ENCODE measurements around the gene DYNC2I2. TPM values are rescaled to one million over a fixed set of nuclear protein-coding genes. Genes with fewer than 3 reads are reported as not detected.

Gene DYNC2I2
- total and polyA plus RNA-seq, 10 of the 15 experiments (the other 5 are each of a cell fraction or from before 2014, with no cell fraction given): 0.89 to 118 (median 47.9) TPM

DNA sequence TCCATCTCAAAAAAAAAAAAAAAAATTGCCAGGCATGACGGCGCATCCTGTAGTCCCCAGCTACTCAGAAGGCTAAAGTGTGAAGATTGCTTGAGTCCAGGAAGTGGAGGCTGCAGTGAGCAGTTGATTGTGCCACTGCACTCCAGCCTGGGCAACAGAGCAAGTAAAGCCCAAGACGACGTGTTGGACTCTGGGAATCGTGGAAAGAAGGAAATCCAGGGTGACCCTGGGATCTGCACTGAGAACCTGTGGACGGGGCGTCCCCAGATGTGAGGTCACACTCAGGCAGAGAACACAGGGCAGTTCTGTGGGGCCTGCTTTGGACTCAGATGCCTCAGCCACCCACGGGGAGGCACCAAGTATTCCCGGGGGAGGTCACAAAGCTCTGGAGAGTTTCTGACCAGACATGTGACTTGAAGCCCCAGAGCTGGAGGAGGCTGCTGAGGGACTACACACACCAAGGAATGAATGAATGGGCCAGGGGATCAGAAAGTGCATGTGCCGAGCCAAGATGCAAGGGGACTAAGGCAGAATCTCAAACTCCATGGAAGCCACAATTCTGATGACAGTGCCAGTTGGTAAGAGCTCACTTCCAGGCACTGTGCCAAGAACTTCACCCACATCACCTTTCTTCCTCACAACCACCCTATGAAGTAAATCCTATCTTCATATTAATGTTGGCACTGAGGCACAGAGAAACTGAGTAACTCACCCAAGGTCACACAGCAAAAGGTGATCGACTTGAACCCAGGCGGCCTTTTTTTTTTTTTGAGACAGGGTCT, 12.9 kb downstream of the DYNC2I2 start (continued):
- TF ChIP-seq ESRRA (IDR thresholded peaks at IDR 0.05; ENCODE audit: low read length) (no peak), ZNF274 (IDR thresholded peaks at IDR 0.05; ENCODE audit: insufficient read depth, insufficient read length) (no peak), RAD21 (IDR thresholded peaks at IDR 0.05; ENCODE audit: insufficient read depth, low read depth, low read length) (no peak), CREB1 (IDR thresholded peaks at IDR 0.05; ENCODE audit: low read depth) (no peak), ZBED1 (IDR thresholded peaks at IDR 0.05; ENCODE audit: borderline replicate concordance) (0 out of 2 replicates have a peak, but pooled peaks have one; percentile 26), SUPT20H (IDR thresholded peaks at IDR 0.05; ENCODE audit: borderline replicate concordance, control insufficient read depth, low read depth, low read length) (no peak), FOXM1 (IDR thresholded peaks at IDR 0.05; ENCODE audit: low read depth, low read length) (no peak), BRCA1 (IDR thresholded peaks at IDR 0.05; ENCODE audit: low read depth, low read length) (no peak), RELA (IDR thresholded peaks at IDR 0.05; ENCODE audit: borderline replicate concordance, partially characterized antibody) (peak; percentile 24), ATF7 (IDR thresholded peaks at IDR 0.05; ENCODE audit: low read depth) (peak; percentile 85), NRF1 (conservative IDR thresholded peaks at IDR 0.05; ENCODE audit: low read depth, low read length) (no peak), EP300 (IDR thresholded peaks at IDR 0.05; ENCODE audit: borderline replicate concordance in 1 of 2, control insufficient read depth in 1 of 2, low read depth in 2 of 2, low read length in 2 of 2) (no peak), MEF2B (IDR thresholded peaks at IDR 0.05; ENCODE audit: partially characterized antibody, poor library complexity, severe bottlenecking) (peak; percentile 100), SUZ12 (IDR thresholded peaks at IDR 0.05; ENCODE audit: unreplicated experiment) (no peak), CREM (IDR thresholded peaks at IDR 0.05; ENCODE audit: low read depth) (no peak), PAX8 (IDR thresholded peaks at IDR 0.05) (no peak), SIX5 (IDR thresholded peaks at IDR 0.05; ENCODE audit: low read depth, low read length, severe bottlenecking) (no peak), LARP7 (IDR thresholded peaks at IDR 0.05) (0 out of 2 replicates have a peak, but pooled peaks have one; percentile 51), MXI1 (IDR thresholded peaks at IDR 0.05; ENCODE audit: low read depth, low read length) (peak; percentile 57), EED (IDR thresholded peaks at IDR 0.05; ENCODE audit: low read depth) (peak; percentile 51; the same call in 1 of the 2 replicates), NR2C1 (IDR thresholded peaks at IDR 0.05) (no peak)
- TF ChIP-seq, protein P1, sequence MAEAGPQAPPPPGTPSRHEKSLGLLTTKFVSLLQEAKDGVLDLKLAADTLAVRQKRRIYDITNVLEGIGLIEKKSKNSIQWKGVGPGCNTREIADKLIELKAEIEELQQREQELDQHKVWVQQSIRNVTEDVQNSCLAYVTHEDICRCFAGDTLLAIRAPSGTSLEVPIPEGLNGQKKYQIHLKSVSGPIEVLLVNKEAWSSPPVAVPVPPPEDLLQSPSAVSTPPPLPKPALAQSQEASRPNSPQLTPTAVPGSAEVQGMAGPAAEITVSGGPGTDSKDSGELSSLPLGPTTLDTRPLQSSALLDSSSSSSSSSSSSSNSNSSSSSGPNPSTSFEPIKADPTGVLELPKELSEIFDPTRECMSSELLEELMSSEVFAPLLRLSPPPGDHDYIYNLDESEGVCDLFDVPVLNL (IDR thresholded peaks at IDR 0.05; ENCODE audit: low read depth, low read length): no peak
- TF ChIP-seq, protein P2, sequence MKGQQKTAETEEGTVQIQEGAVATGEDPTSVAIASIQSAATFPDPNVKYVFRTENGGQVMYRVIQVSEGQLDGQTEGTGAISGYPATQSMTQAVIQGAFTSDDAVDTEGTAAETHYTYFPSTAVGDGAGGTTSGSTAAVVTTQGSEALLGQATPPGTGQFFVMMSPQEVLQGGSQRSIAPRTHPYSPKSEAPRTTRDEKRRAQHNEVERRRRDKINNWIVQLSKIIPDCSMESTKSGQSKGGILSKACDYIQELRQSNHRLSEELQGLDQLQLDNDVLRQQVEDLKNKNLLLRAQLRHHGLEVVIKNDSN (IDR thresholded peaks at IDR 0.05; ENCODE audit: borderline replicate concordance, extremely low read length, insufficient read depth, low read depth, low read length): no peak
- TF ChIP-seq, protein P3, sequence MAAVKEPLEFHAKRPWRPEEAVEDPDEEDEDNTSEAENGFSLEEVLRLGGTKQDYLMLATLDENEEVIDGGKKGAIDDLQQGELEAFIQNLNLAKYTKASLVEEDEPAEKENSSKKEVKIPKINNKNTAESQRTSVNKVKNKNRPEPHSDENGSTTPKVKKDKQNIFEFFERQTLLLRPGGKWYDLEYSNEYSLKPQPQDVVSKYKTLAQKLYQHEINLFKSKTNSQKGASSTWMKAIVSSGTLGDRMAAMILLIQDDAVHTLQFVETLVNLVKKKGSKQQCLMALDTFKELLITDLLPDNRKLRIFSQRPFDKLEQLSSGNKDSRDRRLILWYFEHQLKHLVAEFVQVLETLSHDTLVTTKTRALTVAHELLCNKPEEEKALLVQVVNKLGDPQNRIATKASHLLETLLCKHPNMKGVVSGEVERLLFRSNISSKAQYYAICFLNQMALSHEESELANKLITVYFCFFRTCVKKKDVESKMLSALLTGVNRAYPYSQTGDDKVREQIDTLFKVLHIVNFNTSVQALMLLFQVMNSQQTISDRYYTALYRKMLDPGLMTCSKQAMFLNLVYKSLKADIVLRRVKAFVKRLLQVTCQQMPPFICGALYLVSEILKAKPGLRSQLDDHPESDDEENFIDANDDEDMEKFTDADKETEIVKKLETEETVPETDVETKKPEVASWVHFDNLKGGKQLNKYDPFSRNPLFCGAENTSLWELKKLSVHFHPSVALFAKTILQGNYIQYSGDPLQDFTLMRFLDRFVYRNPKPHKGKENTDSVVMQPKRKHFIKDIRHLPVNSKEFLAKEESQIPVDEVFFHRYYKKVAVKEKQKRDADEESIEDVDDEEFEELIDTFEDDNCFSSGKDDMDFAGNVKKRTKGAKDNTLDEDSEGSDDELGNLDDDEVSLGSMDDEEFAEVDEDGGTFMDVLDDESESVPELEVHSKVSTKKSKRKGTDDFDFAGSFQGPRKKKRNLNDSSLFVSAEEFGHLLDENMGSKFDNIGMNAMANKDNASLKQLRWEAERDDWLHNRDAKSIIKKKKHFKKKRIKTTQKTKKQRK (IDR thresholded peaks at IDR 0.05; ENCODE audit: low read depth, low read length): no peak
- TF ChIP-seq, protein P4, sequence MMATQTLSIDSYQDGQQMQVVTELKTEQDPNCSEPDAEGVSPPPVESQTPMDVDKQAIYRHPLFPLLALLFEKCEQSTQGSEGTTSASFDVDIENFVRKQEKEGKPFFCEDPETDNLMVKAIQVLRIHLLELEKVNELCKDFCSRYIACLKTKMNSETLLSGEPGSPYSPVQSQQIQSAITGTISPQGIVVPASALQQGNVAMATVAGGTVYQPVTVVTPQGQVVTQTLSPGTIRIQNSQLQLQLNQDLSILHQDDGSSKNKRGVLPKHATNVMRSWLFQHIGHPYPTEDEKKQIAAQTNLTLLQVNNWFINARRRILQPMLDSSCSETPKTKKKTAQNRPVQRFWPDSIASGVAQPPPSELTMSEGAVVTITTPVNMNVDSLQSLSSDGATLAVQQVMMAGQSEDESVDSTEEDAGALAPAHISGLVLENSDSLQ (IDR thresholded peaks at IDR 0.05): no peak

Data from GM12878 (cell line).